Neural cell (in vitro differentiated cells): ENCODE data around the gene PLCE1. TPM values are rescaled to one million over a fixed set of nuclear protein-coding genes. Genes with fewer than 3 reads are reported as not detected.

Source experiments
- H2AFZ ChIP-seq: fragments of 200-600, 300-800 bp; sonication (generic), shearing (Covaris generic); 2 replicates; pipeline ENCODE4 v1.6.0; 2014; ENCODE audit warnings: low read depth, mild to moderate bottlenecking, antibody characterized with exemption, low read length, moderate library complexity
- H3F3A ChIP-seq: fragments of 200-600 bp; shearing (Covaris generic); 2 replicates; pipeline ENCODE4 v1.6.1; 2016; ENCODE audit warnings: mild to moderate bottlenecking, moderate library complexity, mixed read lengths, antibody characterized with exemption, low read length; ENCODE audit not compliant: insufficient read depth, poor library complexity, severe bottlenecking
- H3K27ac ChIP-seq: fragments of 200-600, 300-800 bp; sonication (generic), shearing (Covaris generic); 2 replicates; pipeline ENCODE4 v1.5.1; 2014; ENCODE audit warnings: mild to moderate bottlenecking, low read length, moderate library complexity
- H3K27me3 ChIP-seq: fragments of 300-800, 200-600 bp; sonication (generic), shearing (Covaris generic); 2 replicates; pipeline ENCODE4 v1.6.0; 2014; ENCODE audit warnings: mild to moderate bottlenecking, low read depth, low read length, moderate library complexity; ENCODE audit not compliant: insufficient read depth
- H3K36me3 ChIP-seq: fragments of 300-800, 200-600 bp; sonication (generic), shearing (Covaris generic); 2 replicates; pipeline ENCODE4 v1.5.1; 2014; ENCODE audit warnings: mild to moderate bottlenecking, antibody characterized with exemption, low read length, moderate library complexity; ENCODE audit not compliant: insufficient read depth
- H3K4me2 ChIP-seq: fragments of 300-800, 200-600 bp; sonication (generic), shearing (Covaris generic); 2 replicates; pipeline ENCODE4 v1.6.0; 2014; ENCODE audit warnings: mild to moderate bottlenecking, low read length
- H3K4me3 ChIP-seq: fragments of 300-800, 200-600 bp; sonication (generic), shearing (Covaris generic); 2 replicates; pipeline ENCODE4 v1.5.1; 2014; ENCODE audit warnings: mild to moderate bottlenecking, low read length, moderate library complexity
- H3K79me2 ChIP-seq: fragments of 200-600 bp; shearing (Covaris generic); replicated peaks from 2 replicates; pipeline ENCODE4 v1.6.0; 2014; ENCODE audit warnings: mild to moderate bottlenecking, low read length, moderate library complexity; ENCODE audit not compliant: insufficient read depth
- H3K9ac ChIP-seq: fragments of 300-800, 200-600 bp; sonication (generic), shearing (Covaris generic); 2 replicates; pipeline ENCODE4 v1.6.1; 2016; ENCODE audit warnings: mild to moderate bottlenecking, low read length, mixed read lengths
- H3K9me2 ChIP-seq: fragments of 200-600 bp; shearing (Covaris generic); 2 replicates; pipeline ENCODE4 v1.6.1; 2016; ENCODE audit warnings: mild to moderate bottlenecking, low read length, mixed read lengths; ENCODE audit not compliant: insufficient read depth
- H3K9me3 ChIP-seq: fragments of 200-600, 300-800 bp; sonication (generic), shearing (Covaris generic); 2 replicates; pipeline ENCODE4 v1.6.1; 2016; ENCODE audit warnings: mild to moderate bottlenecking, mixed run types, low read length, moderate library complexity, mixed read lengths
- H4K20me1 ChIP-seq: fragments of 200-600 bp; shearing (Covaris generic); 2 replicates; pipeline ENCODE4 v1.6.1; 2016; ENCODE audit warnings: mild to moderate bottlenecking, mixed run types; ENCODE audit not compliant: insufficient read depth
- CTCF ChIP-seq: fragments of 450-650 bp; IDR thresholded peaks from 2 replicates; pipeline ENCODE4 v1.5.1; 2014; ENCODE audit warnings: antibody characterized with exemption, mild to moderate bottlenecking, moderate library complexity; ENCODE audit not compliant: poor library complexity, severe bottlenecking
- EP300 ChIP-seq: fragments of 450-650 bp; conservative IDR thresholded peaks from 2 replicates; pipeline ENCODE4 v1.6.1; 2014; ENCODE audit warnings: antibody characterized with exemption, mild to moderate bottlenecking, moderate library complexity; ENCODE audit not compliant: poor library complexity, severe bottlenecking
- EZH2 ChIP-seq: fragments of 200-600, 300-800 bp; shearing (Covaris generic), sonication (generic); IDR thresholded peaks from 2 replicates; pipeline ENCODE4 v1.6.1; 2014; ENCODE audit warnings: antibody characterized with exemption, low read length, borderline replicate concordance, mild to moderate bottlenecking; ENCODE audit not compliant: insufficient read depth, poor library complexity, severe bottlenecking
- MXI1 ChIP-seq: fragments of 450-650 bp; conservative IDR thresholded peaks from 2 replicates; pipeline ENCODE4 v1.6.1; 2014; ENCODE audit warnings: antibody characterized with exemption, mild to moderate bottlenecking; ENCODE audit not compliant: poor library complexity, severe bottlenecking
- POLR2AphosphoS5 ChIP-seq: IDR thresholded peaks from 2 replicates; pipeline ENCODE4 v1.6.1; 2012
- RAD21 ChIP-seq: fragments of 450-650 bp; conservative IDR thresholded peaks from 2 replicates; pipeline ENCODE4 v1.6.1; 2014; ENCODE audit warnings: antibody characterized with exemption, mild to moderate bottlenecking, moderate library complexity
- REST ChIP-seq: IDR thresholded peaks from 2 replicates; pipeline ENCODE4 v1.6.1; 2012; ENCODE audit warnings: borderline replicate concordance
- SMC3 ChIP-seq: fragments of 450-650 bp; conservative IDR thresholded peaks from 2 replicates; pipeline ENCODE4 v1.6.1; 2014; ENCODE audit warnings: antibody characterized with exemption, mild to moderate bottlenecking, moderate library complexity; ENCODE audit not compliant: poor library complexity
- TAF1 ChIP-seq: IDR thresholded peaks from 2 replicates; pipeline ENCODE4 v1.6.1; 2012; ENCODE audit warnings: low read depth
- polyA plus RNA-seq: library from polyadenylated mRNA; depleted of rRNA; stranded (reverse); fragments of >200 nt; gene quantifications from 2 replicates; pipeline ENCODE4 v1.2.3, GENCODE V29; 2014

Gene PLCE1
- polyA plus RNA-seq, 1 donor from 2014 or later, result 0.22 TPM

GRCh38 chr10:94018107-94018506, 24.4 kb downstream of the PLCE1 start:
- Histone ChIP-seq H3K36me3 (no peaks in the 10 kb centered on the region), H3F3A (no peaks in the 10 kb centered on the region), H3K27me3 (no peaks in the 10 kb centered on the region), H2AFZ (no peak overlapping the region), H3K79me2 (no peaks in the 10 kb centered on the region), H4K20me1 (no peaks in the 10 kb centered on the region), H3K9me3 (no peaks in the 10 kb centered on the region), H3K9me2 (no peaks in the 10 kb centered on the region), H3K9ac (no peak overlapping the region), H3K4me2 (no peak overlapping the region), H3K27ac (no peak overlapping the region), H3K4me3 (no peak overlapping the region)
- TF ChIP-seq POLR2AphosphoS5 (no peak), REST (no peak), EP300 (no peak), TAF1 (no peak), CTCF (no peak), EZH2 (no peak), RAD21 (no peak), MXI1 (no peak), SMC3 (no peak)

- Histone ChIP-seq H3K79me2 (no peaks in the 10 kb centered on the region), H3K36me3 (no peaks in the 10 kb centered on the region), H3K9me3 (no peaks in the 10 kb centered on the region), H3K4me2 (no peak overlapping the region), H3F3A (no peaks in the 10 kb centered on the region), H4K20me1 (no peaks in the 10 kb centered on the region), H3K4me3 (no peak overlapping the region), H3K9ac (no peak overlapping the region), H3K27ac (no peak overlapping the region), H3K27me3 (no peaks in the 10 kb centered on the region), H2AFZ (no peak overlapping the region), H3K9me2 (no peaks in the 10 kb centered on the region)
- no peak for TF ChIP-seq EP300
- TF ChIP-seq POLR2AphosphoS5, result no peak
- TF ChIP-seq TAF1, result no peak
- TF ChIP-seq EZH2, result no peak
- no peak for TF ChIP-seq SMC3
- no peak for TF ChIP-seq RAD21
- no peak for TF ChIP-seq MXI1
- TF ChIP-seq REST, result no peak
- no peak for TF ChIP-seq CTCF
These were observed 30.2 kb downstream of the PLCE1 start for GRCh38 chr10:94023906-94024305.
